ENCODE data around the gene ZNF483. TPM values are rescaled to one million over a fixed set of nuclear protein-coding genes. Genes with fewer than 3 reads are reported as not detected.

Gene ZNF483
- total RNA-seq, 4 donors from 2014 or later, result 1.6 to 5.1 (median 3.7) TPM

- TF ChIP-seq CTCF (IDR thresholded peaks at IDR 0.05; ENCODE audit: low read depth), result no peak
Measured at GRCh38 chr9:111622626-111623025, 97.6 kb downstream of the ZNF483 start.

Other genes with a start within 250 kb of the ZNF483 start
- not detected for gene OR2K2, start 195.0 kb upstream of the ZNF483 start, total RNA-seq
- 100 to 1,000 TPM in 3 of 4 donors, 10 to 100 TPM in 1; 92.8 to 152 (median 147) TPM for gene ECPAS, start 40.8 kb upstream of the ZNF483 start, total RNA-seq
- 10 to 100 TPM; 33.6 to 87.4 (median 64.8) TPM for gene PTGR1, start 74.5 kb downstream of the ZNF483 start, total RNA-seq
- gene DNAJC25, start 106.2 kb downstream of the ZNF483 start, total RNA-seq, result 10 to 100 TPM; 10.4 to 12.8 (median 11.6) TPM
- gene GNG10, start 136.4 kb downstream of the ZNF483 start, total RNA-seq, result 100 to 1,000 TPM in 3 of 4 donors, 10 to 100 TPM in 1; 79.9 to 125 (median 105) TPM